ENCODE results near the gene MAP6. TPM values are rescaled to one million over a fixed set of nuclear protein-coding genes. Genes with fewer than 3 reads are reported as not detected.

The MAP6 gene
- total RNA-seq, 1 experiment from 2014 or later: 22.8 TPM

GRCh38 chr11:75639762-75640181 lies 29.1 kb downstream of the MAP6 start:
- no peak for TF ChIP-seq CTCF (IDR thresholded peaks at IDR 0.05; ENCODE audit: insufficient read depth in 1 of 2, low read depth in 1 of 2, low read length in 1 of 2, severe bottlenecking in 1 of 2, unreplicated experiment in 1 of 2)
- DNase-seq: no peak
- ChIA-PET POLR2A (no interaction called here), CTCF (no interaction called here)
- Histone ChIP-seq H3K27me3 (replicated peaks; ENCODE audit: control insufficient read depth, insufficient read depth, low read length) (no peaks in the 10 kb centered on the region), H3K36me3 (ENCODE audit: control insufficient read depth, insufficient read depth, low read length) (no peaks in the 10 kb centered on the region), H3K4me1 (peaks cover 49% of the 10 kb centered on the region), H3K4me3 (ENCODE audit: low read depth, low read length) (no peak overlapping the region), H3K9me3 (no peaks in the 10 kb centered on the region)
- Mint-ChIP-seq H3K27me3 (ENCODE audit: insufficient read depth, unreplicated experiment) (no peaks in the 10 kb centered on the region), H3K9me3 (ENCODE audit: unreplicated experiment) (no peaks in the 10 kb centered on the region), H3K4me3 (ENCODE audit: unreplicated experiment) (no peak overlapping the region), H3K4me1 (ENCODE audit: low read depth, unreplicated experiment) (peaks cover 29% of the 10 kb centered on the region), H3K27ac (ENCODE audit: unreplicated experiment) (no peak overlapping the region), H3K36me3 (ENCODE audit: insufficient read depth, unreplicated experiment) (no peaks in the 10 kb centered on the region)
- BruUV-seq (replicated peaks): no TSS peak
- intact Hi-C loops (cut with micrococcal nuclease; ENCODE audit: unreplicated experiment): no loop called here

GRCh38 chr11:75637998-75638397 lies 30.8 kb downstream of the MAP6 start:
- intact Hi-C loops (cut with micrococcal nuclease; ENCODE audit: unreplicated experiment): loop anchor here (1.0 kb wide), 1 partner anchor 7 kb away; no protein-coding TSS in a partner anchor
- ChIA-PET CTCF (no interaction called here), POLR2A (no interaction called here)
- peaks cover 32% of the 10 kb centered on the region for H3K4me1 Mint-ChIP-seq (ENCODE audit: low read depth, unreplicated experiment)
- H3K27me3 ChIP-seq (replicated peaks; ENCODE audit: control insufficient read depth, insufficient read depth, low read length): no peaks in the 10 kb centered on the region
- H3K4me3 Mint-ChIP-seq (ENCODE audit: unreplicated experiment): no peak overlapping the region
- no peaks in the 10 kb centered on the region for H3K9me3 Mint-ChIP-seq (ENCODE audit: unreplicated experiment)
- no peak for DNase-seq
- H3K36me3 Mint-ChIP-seq (ENCODE audit: insufficient read depth, unreplicated experiment): no peaks in the 10 kb centered on the region
- peaks cover 51% of the 10 kb centered on the region for H3K4me1 ChIP-seq
- H3K36me3 ChIP-seq (ENCODE audit: control insufficient read depth, insufficient read depth, low read length): no peaks in the 10 kb centered on the region
- H3K9me3 ChIP-seq: no peaks in the 10 kb centered on the region
- no TSS peak for BruUV-seq (replicated peaks)
- no peak for TF ChIP-seq CTCF (IDR thresholded peaks at IDR 0.05; ENCODE audit: insufficient read depth in 1 of 2, low read depth in 1 of 2, low read length in 1 of 2, severe bottlenecking in 1 of 2, unreplicated experiment in 1 of 2)
- H3K27ac Mint-ChIP-seq (ENCODE audit: unreplicated experiment): no peak overlapping the region
- no peaks in the 10 kb centered on the region for H3K27me3 Mint-ChIP-seq (ENCODE audit: insufficient read depth, unreplicated experiment)
- H3K4me3 ChIP-seq (ENCODE audit: low read depth, low read length): no peak overlapping the region

GRCh38 chr11:75635066-75635862 lies 33.6 kb downstream of the MAP6 start:
- ChIA-PET POLR2A (no interaction called here), CTCF (interaction anchor here (0.9 kb wide), 1 partner anchor 166 kb away, joined by 3 read pairs; no protein-coding TSS in a partner anchor)
- no TSS peak for BruUV-seq (replicated peaks)
- no peaks in the 10 kb centered on the region for H3K27me3 Mint-ChIP-seq (ENCODE audit: insufficient read depth, unreplicated experiment)
- Histone ChIP-seq H3K4me1 (peaks cover 70% of the 10 kb centered on the region), H3K36me3 (ENCODE audit: control insufficient read depth, insufficient read depth, low read length) (no peaks in the 10 kb centered on the region), H3K9me3 (no peaks in the 10 kb centered on the region), H3K27me3 (replicated peaks; ENCODE audit: control insufficient read depth, insufficient read depth, low read length) (no peaks in the 10 kb centered on the region), H3K4me3 (ENCODE audit: low read depth, low read length) (no peak overlapping the region)
- no peaks in the 10 kb centered on the region for H3K36me3 Mint-ChIP-seq (ENCODE audit: insufficient read depth, unreplicated experiment)
- no peak overlapping the region for H3K27ac Mint-ChIP-seq (ENCODE audit: unreplicated experiment)
- DNase-seq: no peak
- intact Hi-C loops (cut with micrococcal nuclease; ENCODE audit: unreplicated experiment): no loop called here
- no peaks in the 10 kb centered on the region for H3K9me3 Mint-ChIP-seq (ENCODE audit: unreplicated experiment)
- H3K4me3 Mint-ChIP-seq (ENCODE audit: unreplicated experiment): no peak overlapping the region
- peaks cover 49% of the 10 kb centered on the region for H3K4me1 Mint-ChIP-seq (ENCODE audit: low read depth, unreplicated experiment)
- no peak for TF ChIP-seq CTCF (IDR thresholded peaks at IDR 0.05; ENCODE audit: insufficient read depth in 1 of 2, low read depth in 1 of 2, low read length in 1 of 2, severe bottlenecking in 1 of 2, unreplicated experiment in 1 of 2)

All from Caco-2 (cell line).